ENCODE results near the gene RECK. TPM values are rescaled to one million over a fixed set of nuclear protein-coding genes. Genes with fewer than 3 reads are reported as not detected.
A peak's percentile ranks its signal among the peaks of the same experiment; 100 is the strongest.

The RECK gene
- total RNA-seq, 1 donor from 2014 or later = 5.7 TPM

GRCh38 chr9:36166168-36166927 lies 129.6 kb downstream of the RECK start:
- peak overlapping the region; percentile 75 to 80 for H3K27ac ChIP-seq
- no peaks in the 10 kb centered on the region for H3K27me3 ChIP-seq
- H3K9me3 ChIP-seq = no peaks in the 10 kb centered on the region
- H3K4me1 ChIP-seq = peaks cover 4 to 30% of the 10 kb centered on the region in 2 donors
- peak; percentile 90 to 95 (median 94) for TF ChIP-seq CTCF (IDR thresholded peaks at IDR 0.05)
- H3K36me3 ChIP-seq = no peaks in the 10 kb centered on the region
- intact Hi-C loops (cut with DNase I) = loop anchor here (1.0 to 10.0 kb wide), 6 partner anchors 24 to 262 kb away; partner anchors contain the start of genes CLTA, GLIPR2, HRCT1 and OR2S2
- peak overlapping the region; percentile 65 to 67 for H3K4me3 ChIP-seq
- peak; percentile 49 to 91 for DNase-seq (ENCODE audit: low spot score in 2 of 2)

GRCh38 chr9:36169166-36169565 lies 132.5 kb downstream of the RECK start, which contains the start of gene CCIN:
Gene CCIN, plus strand, starts transcription at chr9:36169388. Its CDS starts 115 bp downstream, at chr9:36169503.
- no peaks in the 10 kb centered on the region for H3K36me3 ChIP-seq
- intact Hi-C loops (cut with DNase I) = loop anchor here (5.0 to 10.0 kb wide), 2 partner anchors 212 to 264 kb away; partner anchors contain the start of genes HRCT1, OR2S2 and SPAAR
- DNase-seq (ENCODE audit: low spot score in 2 of 2) = no peak

GRCh38 chr9:36169708-36170107 lies 133.0 kb downstream of the RECK start:
- Histone ChIP-seq H3K27ac (no peak overlapping the region), H3K9me3 (no peaks in the 10 kb centered on the region), H3K4me3 (no peak overlapping the region), H3K4me1 (peaks cover 0 to 13% of the 10 kb centered on the region in 2 donors), H3K27me3 (no peaks in the 10 kb centered on the region), H3K36me3 (no peaks in the 10 kb centered on the region)
- TF ChIP-seq CTCF (IDR thresholded peaks at IDR 0.05) = no peak
- no peak for DNase-seq (ENCODE audit: low spot score in 2 of 2)
- intact Hi-C loops (cut with DNase I) = loop anchor here (5.0 to 10.0 kb wide), 2 partner anchors 212 to 265 kb away; partner anchors contain the start of genes HRCT1, OR2S2 and SPAAR

More at GRCh38 chr9:36169166-36169565, 132.5 kb downstream of the RECK start, which contains the start of gene CCIN:
- peaks cover 0 to 18% of the 10 kb centered on the region in 2 donors for H3K4me1 ChIP-seq
- no peaks in the 10 kb centered on the region for H3K9me3 ChIP-seq
- H3K27me3 ChIP-seq = no peaks in the 10 kb centered on the region
- H3K4me3 ChIP-seq = no peak within 1 kb of the TSS
- TF ChIP-seq CTCF (IDR thresholded peaks at IDR 0.05) = no peak
- no peak within 1 kb of the TSS for H3K27ac ChIP-seq

GRCh38 chr9:36170531-36170930 lies 133.8 kb downstream of the RECK start:
- Histone ChIP-seq H3K27me3 (no peaks in the 10 kb centered on the region), H3K27ac (no peak overlapping the region), H3K9me3 (no peaks in the 10 kb centered on the region), H3K4me1 (peaks cover 0 to 8% of the 10 kb centered on the region in 2 donors), H3K36me3 (no peaks in the 10 kb centered on the region), H3K4me3 (no peak overlapping the region)
- intact Hi-C loops (cut with DNase I) = no loop called here
- no peak for TF ChIP-seq CTCF (IDR thresholded peaks at IDR 0.05)
- DNase-seq (ENCODE audit: low spot score in 2 of 2) = no peak

GRCh38 chr9:36173861-36174260 lies 137.1 kb downstream of the RECK start:
- Histone ChIP-seq H3K4me3 (no peak overlapping the region), H3K27ac (no peak overlapping the region), H3K27me3 (no peaks in the 10 kb centered on the region), H3K36me3 (no peaks in the 10 kb centered on the region), H3K4me1 (no peaks in the 10 kb centered on the region), H3K9me3 (no peaks in the 10 kb centered on the region)
- no peak for TF ChIP-seq CTCF (IDR thresholded peaks at IDR 0.05)
- no peak for DNase-seq (ENCODE audit: low spot score in 2 of 2)
- intact Hi-C loops (cut with DNase I) = no loop called here

Other genes starting within 250 kb of the RECK start
- gene NPR2, start 245.3 kb upstream of the RECK start, total RNA-seq = 7.3 TPM
- gene SPAG8, start 224.7 kb upstream of the RECK start, total RNA-seq = not detected
- gene HINT2, start 221.9 kb upstream of the RECK start, total RNA-seq = 21.6 TPM
- gene FAM221B, start 208.2 kb upstream of the RECK start, total RNA-seq = not detected
- gene TMEM8B, start 207.7 kb upstream of the RECK start, total RNA-seq = 37.3 TPM
- gene OR13J1, start 166.5 kb upstream of the RECK start, total RNA-seq = not detected
- 32.7 TPM for gene HRCT1, start 130.7 kb upstream of the RECK start, total RNA-seq
- gene SPAAR, start 127.4 kb upstream of the RECK start, total RNA-seq = 4.0 TPM
- gene OR2S2, start 78.8 kb upstream of the RECK start, total RNA-seq = not detected
- 54.4 TPM for gene GLIPR2, start 99.8 kb downstream of the RECK start, total RNA-seq
- not detected for gene CCIN, start 132.5 kb downstream of the RECK start, total RNA-seq
- gene CLTA, start 154.0 kb downstream of the RECK start, total RNA-seq = 222 TPM
- 7.2 TPM for gene GNE, start 221.5 kb downstream of the RECK start, total RNA-seq

All from ascending aorta (tissue), 2 donors.